HL-60/S4 treated with retinoic acid at 250 ng/mL for 4 days and 3 days (cell line): ENCODE data around the gene ENO4.

Experiments
- in situ Hi-C: fragments of 300-500 bp; cut with MboI; formaldehyde crosslinking; loops from 2 replicates; pipeline ENCODE4 v1.7.0; 2022; ENCODE audit warnings: low sequenced_read_pairs

The ENO4 gene

GRCh38 chr10:116829711-116830110 lies 19.6 kb upstream of the ENO4 start:
- in situ Hi-C loops = no loop called here

- in situ Hi-C loops = no loop called here
Measured at GRCh38 chr10:116831086-116831485, 18.2 kb upstream of the ENO4 start.

GRCh38 chr10:116831790-116832189 lies 17.5 kb upstream of the ENO4 start:
- in situ Hi-C loops = no loop called here

GRCh38 chr10:116833986-116834985 lies 15.0 kb upstream of the ENO4 start:
- in situ Hi-C loops = no loop called here

- in situ Hi-C loops = no loop called here
Measured at GRCh38 chr10:116835658-116836057, 13.6 kb upstream of the ENO4 start.

- in situ Hi-C loops = no loop called here
Measured at GRCh38 chr10:116836083-116836482, 13.2 kb upstream of the ENO4 start.

GRCh38 chr10:116836902-116837523 lies 12.3 kb upstream of the ENO4 start:
- in situ Hi-C loops = no loop called here

- in situ Hi-C loops = no loop called here
Measured at GRCh38 chr10:116838143-116838725, 11.1 kb upstream of the ENO4 start.

- in situ Hi-C loops = no loop called here
Measured at GRCh38 chr10:116840389-116841075, 8.8 kb upstream of the ENO4 start.

GRCh38 chr10:116845823-116846222 lies 3.5 kb upstream of the ENO4 start:
- in situ Hi-C loops = no loop called here

- in situ Hi-C loops = no loop called here
Measured at GRCh38 chr10:116848032-116848943, 1.0 kb upstream of the ENO4 start.

- in situ Hi-C loops = no loop called here
Measured at GRCh38 chr10:116848944-116849247, 403 bp upstream of the ENO4 start.

- in situ Hi-C loops = loop anchor here (25.0 kb wide), 2 partner anchors 88 to 1312 kb away; no protein-coding TSS in a partner anchor
Measured at GRCh38 chr10:116850058-116850611, 836 bp downstream of the ENO4 start.

GRCh38 chr10:116852246-116852645 lies 2.9 kb downstream of the ENO4 start:
- in situ Hi-C loops = loop anchor here (25.0 kb wide), 2 partner anchors 90 to 1310 kb away; no protein-coding TSS in a partner anchor

GRCh38 chr10:116853287-116853686 lies 4.0 kb downstream of the ENO4 start:
- in situ Hi-C loops = loop anchor here (25.0 kb wide), 2 partner anchors 91 to 1309 kb away; no protein-coding TSS in a partner anchor

GRCh38 chr10:116853701-116854100 lies 4.4 kb downstream of the ENO4 start:
- in situ Hi-C loops = loop anchor here (25.0 kb wide), 2 partner anchors 91 to 1309 kb away; no protein-coding TSS in a partner anchor

- in situ Hi-C loops = loop anchor here (25.0 kb wide), 2 partner anchors 95 to 1305 kb away; no protein-coding TSS in a partner anchor
Measured at GRCh38 chr10:116857156-116857555, 7.9 kb downstream of the ENO4 start.

- in situ Hi-C loops = loop anchor here (25.0 kb wide), 2 partner anchors 99 to 1301 kb away; no protein-coding TSS in a partner anchor
Measured at GRCh38 chr10:116861796-116862195, 12.5 kb downstream of the ENO4 start.

- in situ Hi-C loops = loop anchor here (25.0 kb wide), 2 partner anchors 102 to 1298 kb away; no protein-coding TSS in a partner anchor
Measured at GRCh38 chr10:116864436-116864835, 15.1 kb downstream of the ENO4 start.
